OCI-LY1 (cell line): ENCODE data around the gene MYO18B.
A peak's percentile ranks its signal among the peaks of the same experiment; 100 is the strongest.

ENCODE experiments used
- H2AFZ ChIP-seq: fragments of 200-600 bp; sonication (generic), shearing (Covaris generic); 2 replicates; pipeline ENCODE4 v1.6.0; 2014; ENCODE audit warnings: antibody characterized with exemption, mild to moderate bottlenecking, low read length
- H3F3A ChIP-seq: fragments of 200-600 bp; sonication (generic), shearing (Covaris generic); 2 replicates; pipeline ENCODE4 v1.6.0; 2014; ENCODE audit warnings: mild to moderate bottlenecking, antibody characterized with exemption, low read length, moderate library complexity; ENCODE audit not compliant: insufficient read depth
- H3K27ac ChIP-seq: fragments of 200-600 bp; sonication (generic); 2 replicates; pipeline ENCODE4 v1.5.1; 2014; ENCODE audit warnings: low read length, mixed run types, mild to moderate bottlenecking, low read depth; ENCODE audit not compliant: poor library complexity, severe bottlenecking
- H3K27me3 ChIP-seq: fragments of 200-600 bp; sonication (generic); 2 replicates; pipeline ENCODE4 v1.6.0; 2014; ENCODE audit warnings: antibody characterized with exemption, mild to moderate bottlenecking, low read length, moderate library complexity; ENCODE audit not compliant: insufficient read depth
- H3K36me3 ChIP-seq: fragments of 200-600 bp; sonication (generic); 2 replicates; pipeline ENCODE4 v1.6.1; 2014; ENCODE audit warnings: mild to moderate bottlenecking, antibody characterized with exemption, low read length, moderate library complexity, mixed read lengths; ENCODE audit not compliant: insufficient read depth
- H3K4me1 ChIP-seq: fragments of 200-600 bp; sonication (generic); 2 replicates; pipeline ENCODE4 v1.5.1; 2014; ENCODE audit warnings: mild to moderate bottlenecking, low read length, moderate library complexity; ENCODE audit not compliant: insufficient read depth, severe bottlenecking
- H3K4me2 ChIP-seq: fragments of 200-600 bp; sonication (generic), shearing (Covaris generic); 2 replicates; pipeline ENCODE4 v1.6.1; 2014; ENCODE audit warnings: low read length
- H3K4me3 ChIP-seq: fragments of 200-600 bp; sonication (generic); 2 replicates; pipeline ENCODE4 v1.5.1; 2014; ENCODE audit warnings: low read length, low read depth, mild to moderate bottlenecking, mixed read lengths; ENCODE audit not compliant: poor library complexity, severe bottlenecking
- H3K79me2 ChIP-seq: fragments of 200-600 bp; shearing (Covaris generic); 2 replicates; pipeline ENCODE4 v1.6.1; 2016; ENCODE audit warnings: mixed run types, low read length, mixed read lengths; ENCODE audit not compliant: insufficient read depth
- H3K9ac ChIP-seq: fragments of 200-600 bp; sonication (generic), shearing (Covaris generic); 2 replicates; pipeline ENCODE4 v1.6.1; 2014; ENCODE audit warnings: mild to moderate bottlenecking, low read length, mixed read lengths
- H3K9me2 ChIP-seq: fragments of 200-600 bp; sonication (generic), shearing (Covaris generic); 2 replicates; pipeline ENCODE4 v1.6.1; 2014; ENCODE audit warnings: low read depth, mild to moderate bottlenecking, low read length, mixed read lengths
- H3K9me3 ChIP-seq: fragments of 200-600 bp; shearing (Covaris generic); 2 replicates; pipeline ENCODE4 v1.6.1; 2014; ENCODE audit warnings: low read length, mixed read lengths
- H4K20me1 ChIP-seq: fragments of 200-600 bp; sonication (generic), shearing (Covaris generic); 2 replicates; pipeline ENCODE4 v1.6.0; 2016; ENCODE audit warnings: mild to moderate bottlenecking, low read length; ENCODE audit not compliant: insufficient read depth
- EZH2 ChIP-seq: fragments of 200-600 bp; sonication (generic), shearing (Covaris generic); IDR thresholded peaks from 2 replicates; pipeline ENCODE4 v1.8.0; 2017; ENCODE audit warnings: borderline replicate concordance, mixed run types, mild to moderate bottlenecking, antibody characterized with exemption, low read length, moderate library complexity, mixed read lengths
- TF ChIP-seq, protein P1 (sequence below): fragments of 200-600 bp; sonication (generic), shearing (Covaris generic); IDR thresholded peaks from 2 replicates; pipeline ENCODE4 v1.5.1; 2017; ENCODE audit warnings: mild to moderate bottlenecking, antibody characterized with exemption, low read length, moderate library complexity, mixed read lengths

The MYO18B gene

DNA sequence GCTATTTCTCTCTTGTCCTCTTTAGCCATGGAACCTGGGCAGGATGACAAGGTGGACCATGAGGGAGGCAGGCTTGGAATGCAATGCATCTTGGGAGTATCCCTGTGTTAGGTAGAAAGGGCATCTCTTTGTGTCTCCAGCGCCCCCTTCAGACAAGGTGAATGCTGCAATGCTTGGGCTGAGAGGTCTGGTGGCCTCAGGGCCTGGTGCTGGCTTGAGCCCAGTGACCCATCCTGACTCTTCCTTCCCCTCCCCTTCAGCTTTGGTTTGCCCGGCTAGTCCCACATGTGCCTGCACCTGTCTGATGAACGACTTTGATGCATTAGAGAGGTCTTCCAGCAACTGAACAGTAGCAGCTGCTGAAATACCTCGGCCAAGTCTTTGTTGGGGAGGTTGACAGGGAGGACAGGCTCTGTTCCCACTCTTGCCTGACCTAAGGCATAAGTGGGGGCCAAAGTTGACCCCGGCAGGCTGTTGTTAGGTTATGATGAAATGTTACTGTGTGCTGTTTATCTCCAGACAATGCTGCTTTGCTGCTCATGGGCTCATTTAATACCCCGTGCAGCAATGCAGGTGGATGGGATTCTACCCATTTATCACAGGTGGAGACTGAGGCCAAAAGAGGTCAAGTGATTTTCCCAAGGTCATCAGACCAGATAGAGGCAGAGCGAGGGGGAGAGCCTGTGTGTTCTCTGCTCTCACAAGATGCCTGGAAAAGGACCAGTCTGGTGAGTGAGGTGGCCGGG, 22.5 kb downstream of the MYO18B start:
- Histone ChIP-seq H2AFZ (no peak overlapping the region), H3F3A (no peaks in the 10 kb centered on the region), H3K4me2 (no peak overlapping the region), H3K27ac (no peak overlapping the region), H4K20me1 (no peaks in the 10 kb centered on the region), H3K27me3 (no peaks in the 10 kb centered on the region; the same call in 1 of the 2 replicates), H3K36me3 (peaks cover 4% of the 10 kb centered on the region; the same call in 1 of the 2 replicates), H3K9me3 (peaks cover 6% of the 10 kb centered on the region; the same call in 1 of the 2 replicates), H3K79me2 (no peaks in the 10 kb centered on the region), H3K9ac (no peak overlapping the region), H3K4me3 (no peak overlapping the region), H3K4me1 (no peaks in the 10 kb centered on the region), H3K9me2 (no peaks in the 10 kb centered on the region)
- no peak for TF ChIP-seq EZH2
- TF ChIP-seq, protein P1, sequence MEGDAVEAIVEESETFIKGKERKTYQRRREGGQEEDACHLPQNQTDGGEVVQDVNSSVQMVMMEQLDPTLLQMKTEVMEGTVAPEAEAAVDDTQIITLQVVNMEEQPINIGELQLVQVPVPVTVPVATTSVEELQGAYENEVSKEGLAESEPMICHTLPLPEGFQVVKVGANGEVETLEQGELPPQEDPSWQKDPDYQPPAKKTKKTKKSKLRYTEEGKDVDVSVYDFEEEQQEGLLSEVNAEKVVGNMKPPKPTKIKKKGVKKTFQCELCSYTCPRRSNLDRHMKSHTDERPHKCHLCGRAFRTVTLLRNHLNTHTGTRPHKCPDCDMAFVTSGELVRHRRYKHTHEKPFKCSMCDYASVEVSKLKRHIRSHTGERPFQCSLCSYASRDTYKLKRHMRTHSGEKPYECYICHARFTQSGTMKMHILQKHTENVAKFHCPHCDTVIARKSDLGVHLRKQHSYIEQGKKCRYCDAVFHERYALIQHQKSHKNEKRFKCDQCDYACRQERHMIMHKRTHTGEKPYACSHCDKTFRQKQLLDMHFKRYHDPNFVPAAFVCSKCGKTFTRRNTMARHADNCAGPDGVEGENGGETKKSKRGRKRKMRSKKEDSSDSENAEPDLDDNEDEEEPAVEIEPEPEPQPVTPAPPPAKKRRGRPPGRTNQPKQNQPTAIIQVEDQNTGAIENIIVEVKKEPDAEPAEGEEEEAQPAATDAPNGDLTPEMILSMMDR = peak; percentile 8; the same call in 1 of the 2 replicates

DNA sequence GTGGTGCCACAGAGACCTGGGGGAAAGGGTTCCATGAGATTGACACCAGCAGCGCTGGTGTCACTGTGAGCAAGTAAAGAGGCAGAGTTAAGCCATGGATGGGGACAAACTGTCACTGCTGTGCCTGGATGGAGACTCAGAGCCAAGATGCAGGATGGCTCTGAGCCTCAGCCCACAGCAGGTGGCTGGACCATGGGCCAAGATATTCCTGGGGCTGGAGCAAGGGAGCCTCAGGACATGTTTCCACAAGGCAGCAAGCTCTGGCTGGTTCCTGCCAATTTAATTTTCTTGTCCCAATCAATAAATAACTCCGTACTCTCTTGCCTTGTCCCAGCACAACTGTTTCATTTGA, 23.0 kb downstream of the MYO18B start:
- Histone ChIP-seq H2AFZ (no peak overlapping the region), H3K9ac (no peak overlapping the region), H3K27ac (no peak overlapping the region), H3K36me3 (peaks cover 4% of the 10 kb centered on the region; the same call in 1 of the 2 replicates), H3K27me3 (no peaks in the 10 kb centered on the region; the same call in 1 of the 2 replicates), H3K4me2 (no peak overlapping the region), H4K20me1 (no peaks in the 10 kb centered on the region), H3F3A (no peaks in the 10 kb centered on the region), H3K9me3 (peaks cover 6% of the 10 kb centered on the region; the same call in 1 of the 2 replicates), H3K9me2 (no peaks in the 10 kb centered on the region), H3K4me3 (no peak overlapping the region), H3K79me2 (no peaks in the 10 kb centered on the region), H3K4me1 (no peaks in the 10 kb centered on the region)
- TF ChIP-seq, protein P1 = no peak
- no peak for TF ChIP-seq EZH2

DNA sequence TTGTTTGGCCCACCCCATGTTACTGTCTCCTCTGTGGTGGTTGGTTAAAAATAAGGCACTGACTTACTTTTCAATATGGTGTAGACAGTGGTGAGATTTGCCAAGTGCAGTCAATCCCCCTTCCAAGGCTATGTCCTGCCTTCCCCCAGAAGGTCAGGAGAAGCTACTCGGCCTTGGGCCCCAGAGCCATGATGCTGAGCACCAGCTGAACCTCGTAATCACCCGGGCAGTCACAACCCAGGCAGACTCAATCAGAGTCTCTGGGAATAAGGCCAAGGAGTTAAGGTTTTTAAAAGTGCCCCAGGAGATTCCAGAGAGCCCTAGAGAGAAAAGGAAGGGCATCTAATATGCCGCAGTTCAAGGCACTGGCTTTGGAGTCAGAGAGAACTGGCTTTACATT, 23.8 kb downstream of the MYO18B start:
- H3K79me2 ChIP-seq = no peaks in the 10 kb centered on the region
- no peaks in the 10 kb centered on the region for H3K4me1 ChIP-seq
- no peak overlapping the region for H3K9ac ChIP-seq
- H2AFZ ChIP-seq = no peak overlapping the region
- TF ChIP-seq, protein P1 = no peak
- no peak for TF ChIP-seq EZH2
- no peak overlapping the region for H3K4me3 ChIP-seq
- H3K4me2 ChIP-seq = no peak overlapping the region
- H3K9me3 ChIP-seq = peaks cover 6% of the 10 kb centered on the region; the same call in 1 of the 2 replicates
- H3K36me3 ChIP-seq = peaks cover 4% of the 10 kb centered on the region; the same call in 1 of the 2 replicates
- no peaks in the 10 kb centered on the region for H4K20me1 ChIP-seq
- no peaks in the 10 kb centered on the region for H3F3A ChIP-seq
- no peak overlapping the region for H3K27ac ChIP-seq
- H3K27me3 ChIP-seq = no peaks in the 10 kb centered on the region; the same call in 1 of the 2 replicates
- no peaks in the 10 kb centered on the region for H3K9me2 ChIP-seq
